GM12891 (cell line): ENCODE measurements around the gene POLN.

Experiments
- PAX5 ChIP-seq: IDR thresholded peaks from 2 replicates; pipeline ENCODE4 v1.6.1; 2011; ENCODE audit warnings: low read length, moderate library complexity, mild to moderate bottlenecking; ENCODE audit not compliant: insufficient read depth, severe bottlenecking
- POLR2A ChIP-seq: IDR thresholded peaks from 2 replicates; pipeline ENCODE4 v1.6.1; 2011; ENCODE audit warnings: low read depth, low read length, control low read depth
- POLR2AphosphoS5 ChIP-seq: IDR thresholded peaks from 2 replicates; pipeline ENCODE4 v1.6.1; 2011; ENCODE audit warnings: low read depth, low read length, control low read depth
- POU2F2 ChIP-seq: IDR thresholded peaks from 2 replicates; pipeline ENCODE4 v1.6.1; 2011; ENCODE audit warnings: low read depth, mild to moderate bottlenecking, control low read depth, low read length, moderate library complexity
- SPI1 ChIP-seq: IDR thresholded peaks from 2 replicates; pipeline ENCODE4 v1.6.1; 2011; ENCODE audit warnings: low read depth, low read length, control low read depth
- TAF1 ChIP-seq: IDR thresholded peaks from 2 replicates; pipeline ENCODE4 v1.6.1; 2011; ENCODE audit warnings: low read depth, low read length, control low read depth

DNA sequence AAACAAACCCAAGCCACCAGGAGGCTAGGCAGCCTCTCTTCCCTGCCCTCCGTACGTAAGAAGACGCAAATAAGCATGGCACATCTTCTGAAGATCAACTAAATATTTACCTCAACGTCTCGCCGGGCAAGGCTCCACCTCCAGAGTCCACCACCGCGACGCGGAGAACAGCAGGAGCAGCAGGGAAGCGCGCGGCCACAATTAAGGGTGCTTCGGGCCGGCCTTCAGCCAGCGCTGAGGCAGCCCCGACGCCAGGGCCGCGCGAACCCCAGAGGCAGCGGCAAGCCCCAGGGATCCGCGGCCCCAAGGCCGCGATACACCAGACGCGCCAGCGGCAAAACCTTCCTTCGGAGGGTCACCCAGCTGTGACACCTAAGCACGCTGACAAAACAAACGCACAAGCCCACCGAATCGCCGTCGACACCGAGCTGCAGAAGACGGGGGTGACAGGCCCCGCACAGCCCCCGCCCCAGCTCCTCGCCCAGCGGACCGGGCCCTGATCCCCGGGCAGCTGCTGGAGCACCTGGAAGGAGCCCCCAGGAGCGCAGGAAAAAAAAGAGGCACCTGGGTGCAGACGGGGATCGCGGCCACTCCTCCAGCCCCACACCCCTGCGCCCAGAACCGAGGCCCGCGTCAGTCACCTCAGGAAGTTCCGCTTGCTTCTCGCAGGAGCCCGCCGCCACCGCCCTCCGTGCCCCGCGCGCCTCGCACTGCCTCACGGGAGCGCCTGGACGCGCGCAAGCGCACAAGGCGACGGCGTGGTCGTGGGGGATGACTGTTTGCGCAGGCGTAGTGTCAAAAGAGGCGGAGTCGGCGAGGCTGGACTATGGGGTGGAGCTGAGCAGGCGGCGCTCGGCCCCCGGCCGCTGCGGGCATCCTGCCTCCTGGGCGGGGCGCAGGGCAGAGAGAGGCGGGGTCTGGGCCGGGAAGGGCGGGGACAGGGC is at the start of gene POLN, which contains the start of gene HAUS3:
- TF ChIP-seq TAF1 (0 out of 2 replicates have a peak, but pooled peaks have one; percentile 36), POLR2AphosphoS5 (peak; percentile 71), POLR2A (peak; percentile 35; the same call in 1 of the 2 replicates), POU2F2 (no peak), PAX5 (no peak), SPI1 (no peak)
